Left ventricle myocardium inferior (tissue), 1 donor: Measurements from ENCODE around the gene FLACC1. TPM values are rescaled to one million over a fixed set of nuclear protein-coding genes. Genes with fewer than 3 reads are reported as not detected.

Experiments
- DNase-seq: peaks from one replicate; pipeline ENCODE4 v3.0.0-alpha.2; 2020
- H3K27ac ChIP-seq: fragments of 200-600 bp; replicated peaks from 2 replicates; pipeline ENCODE4 v1.8.0; 2021
- H3K27me3 ChIP-seq: fragments of 200-600 bp; 2 replicates; pipeline ENCODE4 v1.8.0; 2021; ENCODE audit warnings: low read depth
- H3K36me3 ChIP-seq: fragments of 200-600 bp; 2 replicates; pipeline ENCODE4 v1.8.0; 2021
- H3K4me1 ChIP-seq: fragments of 200-600 bp; 2 replicates; pipeline ENCODE4 v1.8.0; 2021
- H3K4me3 ChIP-seq: fragments of 200-600 bp; 2 replicates; pipeline ENCODE4 v1.8.0; 2021; ENCODE audit warnings: mild to moderate bottlenecking, moderate library complexity
- H3K9me3 ChIP-seq: fragments of 200-600 bp; replicated peaks from 2 replicates; pipeline ENCODE4 v1.8.0; 2021
- intact Hi-C: fragments of 100-400 bp; cut with micrococcal nuclease; formaldehyde crosslinking; loops from one replicate; pipeline ENCODE4 v1.11.0; 2022
- total RNA-seq: library from RNA; stranded (reverse); fragmentation: NEBNext Ultra II Directional; extraction: Animal tissue kit (Norgen Biotek cat#: 25700); gene quantifications from one replicate; pipeline ENCODE4 v1.2.1, GENCODE V29; 2021
- TF ChIP-seq, protein P1 (sequence below): fragments of 200-600 bp; IDR thresholded peaks from 2 replicates; pipeline ENCODE4 v1.8.0; 2021; ENCODE audit warnings: antibody characterized with exemption, mild to moderate bottlenecking, borderline replicate concordance
- donor health status: DM: no; HTN: yes; CAD: no; lungs with severe emphysema.

The FLACC1 gene
- total RNA-seq, 1 donor from 2014 or later = 11.8 TPM

DNA sequence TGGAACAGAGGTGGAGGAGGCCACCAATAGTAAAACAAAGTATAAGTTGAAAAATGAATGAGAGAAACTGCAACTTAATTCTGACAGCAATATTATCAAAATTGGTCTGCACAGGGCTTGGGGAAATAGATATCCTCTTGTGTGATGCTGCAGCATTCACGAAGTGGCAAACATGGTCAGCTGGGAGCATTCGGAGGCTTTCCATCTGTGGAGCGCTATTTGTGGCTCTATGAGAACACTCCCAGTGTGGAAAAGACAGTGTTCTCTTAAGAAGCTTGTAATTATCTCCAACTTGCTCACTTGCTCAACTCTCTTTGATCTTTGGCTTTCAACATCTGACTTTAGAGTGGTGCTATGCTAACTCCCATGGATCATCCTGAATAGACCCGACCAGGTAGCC is 3.1 kb upstream of the FLACC1 start:
- Histone ChIP-seq H3K27me3 (no peaks in the 10 kb centered on the region), H3K9me3 (no peaks in the 10 kb centered on the region), H3K4me1 (peaks cover 45% of the 10 kb centered on the region), H3K36me3 (peaks cover 59% of the 10 kb centered on the region), H3K27ac (peak overlapping the region; percentile 41), H3K4me3 (no peak overlapping the region)
- intact Hi-C loops = no loop called here
- TF ChIP-seq, protein P1, sequence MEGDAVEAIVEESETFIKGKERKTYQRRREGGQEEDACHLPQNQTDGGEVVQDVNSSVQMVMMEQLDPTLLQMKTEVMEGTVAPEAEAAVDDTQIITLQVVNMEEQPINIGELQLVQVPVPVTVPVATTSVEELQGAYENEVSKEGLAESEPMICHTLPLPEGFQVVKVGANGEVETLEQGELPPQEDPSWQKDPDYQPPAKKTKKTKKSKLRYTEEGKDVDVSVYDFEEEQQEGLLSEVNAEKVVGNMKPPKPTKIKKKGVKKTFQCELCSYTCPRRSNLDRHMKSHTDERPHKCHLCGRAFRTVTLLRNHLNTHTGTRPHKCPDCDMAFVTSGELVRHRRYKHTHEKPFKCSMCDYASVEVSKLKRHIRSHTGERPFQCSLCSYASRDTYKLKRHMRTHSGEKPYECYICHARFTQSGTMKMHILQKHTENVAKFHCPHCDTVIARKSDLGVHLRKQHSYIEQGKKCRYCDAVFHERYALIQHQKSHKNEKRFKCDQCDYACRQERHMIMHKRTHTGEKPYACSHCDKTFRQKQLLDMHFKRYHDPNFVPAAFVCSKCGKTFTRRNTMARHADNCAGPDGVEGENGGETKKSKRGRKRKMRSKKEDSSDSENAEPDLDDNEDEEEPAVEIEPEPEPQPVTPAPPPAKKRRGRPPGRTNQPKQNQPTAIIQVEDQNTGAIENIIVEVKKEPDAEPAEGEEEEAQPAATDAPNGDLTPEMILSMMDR = no peak
- DNase-seq = no peak

GRCh38 chr2:201358684-201359083 is 1.5 kb upstream of the FLACC1 start:
- TF ChIP-seq, protein P1 = no peak
- DNase-seq = no peak
- intact Hi-C loops = no loop called here
- Histone ChIP-seq H3K36me3 (peaks cover 55% of the 10 kb centered on the region), H3K9me3 (no peaks in the 10 kb centered on the region), H3K4me1 (peaks cover 37% of the 10 kb centered on the region), H3K4me3 (no peak overlapping the region), H3K27me3 (no peaks in the 10 kb centered on the region), H3K27ac (no peak overlapping the region)

DNA sequence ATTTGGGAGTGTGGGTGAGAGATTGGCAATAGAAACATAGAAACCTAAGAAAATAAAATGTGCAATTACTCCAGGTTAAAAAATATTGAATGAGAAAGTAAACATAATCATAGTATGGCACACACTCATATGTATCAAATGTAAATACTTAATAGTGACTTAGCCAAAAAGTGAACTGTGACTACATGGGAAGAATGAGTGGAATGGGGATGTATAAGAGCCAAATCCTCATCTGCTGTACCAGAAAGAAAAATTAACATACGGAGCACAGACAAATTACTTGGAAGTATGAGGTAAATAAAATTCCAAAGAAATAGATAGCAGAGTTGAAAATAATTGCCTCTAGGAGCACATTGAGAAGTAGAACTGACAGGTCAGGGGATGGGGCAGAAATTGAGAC is 4.0 kb downstream of the FLACC1 start:
- no peak overlapping the region for H3K4me3 ChIP-seq
- intact Hi-C loops = no loop called here
- peaks cover 22% of the 10 kb centered on the region for H3K4me1 ChIP-seq
- no peaks in the 10 kb centered on the region for H3K27me3 ChIP-seq
- no peak for DNase-seq
- TF ChIP-seq, protein P1 = no peak
- H3K36me3 ChIP-seq = peaks cover 32% of the 10 kb centered on the region
- H3K9me3 ChIP-seq = no peaks in the 10 kb centered on the region
- no peak overlapping the region for H3K27ac ChIP-seq

DNA sequence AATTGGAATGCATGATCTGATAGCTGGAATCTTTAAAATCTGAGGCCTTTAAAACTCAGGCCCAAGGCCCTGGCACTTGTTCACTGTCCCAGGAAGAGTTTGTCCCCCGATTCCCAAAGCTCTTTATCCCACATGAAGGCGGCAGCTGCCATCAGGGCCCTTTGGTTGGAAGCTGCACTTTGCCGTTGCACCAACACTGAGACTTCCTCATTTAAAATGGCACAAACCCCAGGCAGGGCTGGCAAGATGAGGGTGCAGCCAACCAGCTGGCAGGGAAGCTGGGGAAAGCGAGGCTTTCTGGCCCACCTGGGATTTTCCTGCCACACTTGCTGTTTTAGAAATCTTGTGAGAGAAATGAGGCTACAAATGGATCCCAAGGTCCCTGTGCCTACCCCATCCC is 6.3 kb downstream of the FLACC1 start:
- Histone ChIP-seq H3K27me3 (no peaks in the 10 kb centered on the region), H3K4me3 (no peak overlapping the region), H3K36me3 (peaks cover 47% of the 10 kb centered on the region), H3K27ac (no peak overlapping the region), H3K9me3 (no peaks in the 10 kb centered on the region), H3K4me1 (peaks cover 13% of the 10 kb centered on the region)
- TF ChIP-seq, protein P1 = no peak
- intact Hi-C loops = no loop called here
- DNase-seq = no peak

- H3K36me3 ChIP-seq = peaks cover 50% of the 10 kb centered on the region
- no peaks in the 10 kb centered on the region for H3K9me3 ChIP-seq
- TF ChIP-seq, protein P1 = no peak
- intact Hi-C loops = no loop called here
- no peak for DNase-seq
- no peaks in the 10 kb centered on the region for H3K27me3 ChIP-seq
- H3K27ac ChIP-seq = no peak overlapping the region
- no peak overlapping the region for H3K4me3 ChIP-seq
- H3K4me1 ChIP-seq = peaks cover 14% of the 10 kb centered on the region
Observed at GRCh38 chr2:201349601-201350000, 7.5 kb downstream of the FLACC1 start.

GRCh38 chr2:201348758-201349157 is 8.4 kb downstream of the FLACC1 start:
- DNase-seq = no peak
- Histone ChIP-seq H3K36me3 (peaks cover 55% of the 10 kb centered on the region), H3K27me3 (no peaks in the 10 kb centered on the region), H3K9me3 (no peaks in the 10 kb centered on the region), H3K27ac (no peak overlapping the region), H3K4me1 (peaks cover 17% of the 10 kb centered on the region), H3K4me3 (no peak overlapping the region)
- intact Hi-C loops = no loop called here
- TF ChIP-seq, protein P1 = no peak
